IMR-90 (cell line): ENCODE measurements around the gene PROB1. TPM values are rescaled to one million over a fixed set of nuclear protein-coding genes. Genes with fewer than 3 reads are reported as not detected.

Source experiments
- ATAC-seq: fragments of 200-7000 bp; cut with Tn5 transposase; 2 replicates; pipeline ENCODE4 v1.9.1; 2020; ENCODE audit warnings: low read depth, mild to moderate bottlenecking, moderate library complexity
- BruUV-seq: library from RNA; stranded (reverse); fragments of 400-500 nt; replicated peaks from 2 replicates; lab custom pipeline; 2021; lab: Mats Ljungman, UMichigan
- CTCF ChIA-PET: fragments of 300-600 bp; formaldehyde crosslinking; extraction: SDS; loops from one replicate; lab custom pipeline; 2021; ENCODE audit warnings: antibody characterized with exemption; lab: Yijun Ruan, JAX
- POLR2A ChIA-PET: fragments of 300-600 bp; sonication (Branson Sonifier 250); formaldehyde crosslinking; loops from one replicate; lab custom pipeline; 2022; ENCODE audit warnings: antibody characterized with exemption; ENCODE audit not compliant: unreplicated experiment; lab: Charles Lee
- DNase-seq: peaks from one replicate; pipeline ENCODE4 v3.0.0; 2013
- H2AFZ ChIP-seq: replicated peaks from 2 replicates; pipeline ENCODE3; 2013; ENCODE audit warnings: low read length, mild to moderate bottlenecking; ENCODE audit not compliant: poor library complexity
- H2AK5ac ChIP-seq: 2 replicates; pipeline ENCODE4 v1.6.1; 2013; ENCODE audit warnings: low read depth, low read length, inconsistent platforms
- H2AK9ac ChIP-seq: replicated peaks from 2 replicates; pipeline ENCODE3; 2013; ENCODE audit warnings: mild to moderate bottlenecking, low read depth, low read length, moderate library complexity; ENCODE audit not compliant: poor library complexity
- H2BK120ac ChIP-seq: 2 replicates; pipeline ENCODE4 v1.6.1; 2013; ENCODE audit warnings: low read depth, low read length, inconsistent platforms
- H2BK15ac ChIP-seq: 3 replicates; pipeline ENCODE4 v1.6.1; 2013; ENCODE audit warnings: low read depth, low read length, inconsistent platforms
- H2BK20ac ChIP-seq: 2 replicates; pipeline ENCODE4 v1.6.1; 2013; ENCODE audit warnings: low read depth, mild to moderate bottlenecking, inconsistent platforms, low read length, moderate library complexity
- H2BK5ac ChIP-seq: 2 replicates; pipeline ENCODE4 v1.6.1; 2013; ENCODE audit warnings: mild to moderate bottlenecking, low read depth, low read length, inconsistent platforms; ENCODE audit not compliant: poor library complexity, severe bottlenecking
- H3K14ac ChIP-seq: replicated peaks from 2 replicates; pipeline ENCODE4 v1.6.1; 2013; ENCODE audit warnings: low read depth, low read length, inconsistent platforms
- H3K18ac ChIP-seq: 2 replicates; pipeline ENCODE4 v1.6.1; 2013; ENCODE audit warnings: low read depth, low read length, control low read depth
- H3K23ac ChIP-seq: 2 replicates; pipeline ENCODE4 v1.6.1; 2013; ENCODE audit warnings: low read depth, low read length, inconsistent platforms
- H3K27ac ChIP-seq: 2 replicates; pipeline ENCODE4 v1.5.1; 2013; ENCODE audit warnings: mild to moderate bottlenecking, control low read depth, low read length; ENCODE audit not compliant: insufficient read depth
- H3K27me3 ChIP-seq: 2 replicates; pipeline ENCODE4 v1.6.1; 2013; ENCODE audit warnings: low read length; ENCODE audit not compliant: control insufficient read depth, insufficient read depth
- H3K36me3 ChIP-seq: 2 replicates; pipeline ENCODE4 v1.6.1; 2013; ENCODE audit warnings: low read length, mixed read lengths; ENCODE audit not compliant: control insufficient read depth, insufficient read depth
- H3K4ac ChIP-seq: 2 replicates; pipeline ENCODE4 v1.6.1; 2013; ENCODE audit warnings: low read depth, low read length, inconsistent platforms
- H3K4me1 ChIP-seq: 2 replicates; pipeline ENCODE4 v1.6.1; 2013; ENCODE audit warnings: low read length, mixed read lengths; ENCODE audit not compliant: control insufficient read depth, insufficient read depth
- H3K4me2 ChIP-seq: 2 replicates; pipeline ENCODE4 v1.6.1; 2013; ENCODE audit warnings: low read depth, mild to moderate bottlenecking, control low read depth, low read length, moderate library complexity
- H3K4me3 ChIP-seq: 2 replicates; pipeline ENCODE4 v1.5.1; 2013; ENCODE audit warnings: low read depth, mild to moderate bottlenecking, control low read depth, low read length, moderate library complexity; ENCODE audit not compliant: insufficient read depth
- H3K56ac ChIP-seq: 2 replicates; pipeline ENCODE4 v1.6.1; 2013; ENCODE audit warnings: low read length, inconsistent platforms; ENCODE audit not compliant: insufficient read depth; ENCODE audit errors: extremely low read depth
- H3K79me1 ChIP-seq, 2 experiments: 2 replicates each; pipeline ENCODE4 v1.6.1; 2013; ENCODE audit warnings: low read length in 2 of 2, inconsistent platforms in 1 of 2, low read depth in 1 of 2
- H3K9ac ChIP-seq: 2 replicates; pipeline ENCODE4 v1.6.1; 2013; ENCODE audit warnings: low read depth, low read length, control low read depth
- H3K9me1 ChIP-seq: 2 replicates; pipeline ENCODE4 v1.6.1; 2013; ENCODE audit warnings: low read length, inconsistent platforms; ENCODE audit not compliant: insufficient read depth
- H3K9me3 ChIP-seq: 2 replicates; pipeline ENCODE4 v1.6.1; 2013; ENCODE audit warnings: low read length; ENCODE audit not compliant: control insufficient read depth, insufficient read depth
- H4K20me1 ChIP-seq: 2 replicates; pipeline ENCODE4 v1.6.1; 2013; ENCODE audit warnings: low read length, inconsistent platforms; ENCODE audit not compliant: insufficient read depth
- H4K5ac ChIP-seq: 2 replicates; pipeline ENCODE4 v1.6.1; 2013; ENCODE audit warnings: mild to moderate bottlenecking, low read depth, low read length, control low read depth
- H4K8ac ChIP-seq, 2 experiments: 2 replicates each; pipeline ENCODE4 v1.6.1; 2013; ENCODE audit warnings: low read depth in 2 of 2, low read length in 2 of 2, control low read depth in 1 of 2, inconsistent platforms in 1 of 2
- H4K91ac ChIP-seq: 2 replicates; pipeline ENCODE4 v1.6.1; 2013; ENCODE audit warnings: low read depth, low read length, inconsistent platforms; ENCODE audit not compliant: insufficient read depth
- BHLHE40 ChIP-seq: fragments of 150-350 bp; IDR thresholded peaks from 2 replicates; pipeline ENCODE4 v1.6.1; 2016; ENCODE audit warnings: mild to moderate bottlenecking, low read depth, low read length
- CEBPB ChIP-seq: IDR thresholded peaks from 2 replicates; pipeline ENCODE4 v1.6.1; 2012; ENCODE audit warnings: low read depth, low read length, improper control_type of control experiment
- CHD1 ChIP-seq: IDR thresholded peaks from 2 replicates; pipeline ENCODE4 v1.6.1; 2012; ENCODE audit warnings: low read depth, low read length, improper control_type of control experiment
- CTCF ChIP-seq: conservative IDR thresholded peaks from 2 replicates; pipeline ENCODE4 v1.5.1; 2012; ENCODE audit warnings: mild to moderate bottlenecking, low read depth, low read length, improper control_type of control experiment
- FOS ChIP-seq: fragments of 150-350 bp; IDR thresholded peaks from 2 replicates; pipeline ENCODE4 v1.6.1; 2016; ENCODE audit warnings: low read depth, low read length
- MAFK ChIP-seq: IDR thresholded peaks from 2 replicates; pipeline ENCODE4 v1.6.1; 2012; ENCODE audit warnings: low read depth, low read length, improper control_type of control experiment
- MAZ ChIP-seq: IDR thresholded peaks from 2 replicates; pipeline ENCODE4 v1.6.1; 2012; ENCODE audit warnings: low read depth, mild to moderate bottlenecking, low read length, improper control_type of control experiment, moderate library complexity, borderline replicate concordance
- MXI1 ChIP-seq: IDR thresholded peaks from 2 replicates; pipeline ENCODE4 v1.6.1; 2012; ENCODE audit warnings: low read depth, mild to moderate bottlenecking, low read length, moderate library complexity, borderline replicate concordance
- NFE2L2 ChIP-seq: fragments of 150-350 bp; IDR thresholded peaks from 2 replicates; pipeline ENCODE4 v1.6.1; 2016; ENCODE audit warnings: low read depth, mild to moderate bottlenecking, low read length
- POLR2A ChIP-seq: IDR thresholded peaks from 2 replicates; pipeline ENCODE4 v1.6.1; 2012; ENCODE audit warnings: mild to moderate bottlenecking, low read depth, low read length
- RAD21 ChIP-seq: IDR thresholded peaks from 2 replicates; pipeline ENCODE4 v1.6.1; 2012; ENCODE audit warnings: low read length, improper control_type of control experiment
- RCOR1 ChIP-seq: IDR thresholded peaks from 2 replicates; pipeline ENCODE4 v1.6.1; 2012; ENCODE audit warnings: mild to moderate bottlenecking, low read length, improper control_type of control experiment; ENCODE audit not compliant: insufficient replicate concordance
- RFX5 ChIP-seq: IDR thresholded peaks from 2 replicates; pipeline ENCODE4 v1.8.0; 2012; ENCODE audit warnings: low read depth, mild to moderate bottlenecking, low read length, moderate library complexity
- SMC3 ChIP-seq: fragments of 150-350 bp; IDR thresholded peaks from 2 replicates; pipeline ENCODE4 v1.6.1; 2016; ENCODE audit warnings: low read depth, mild to moderate bottlenecking, antibody characterized with exemption, low read length, moderate library complexity
- WGBS, 2 experiments: methylation state at CpG; one replicate each; pipeline versions ENCODE4 v1.1.5 to v1.1.7; 2013; ENCODE audit warnings: missing lambda C conversion rate in 2 of 2; ENCODE audit not compliant: insufficient read length in 1 of 2; ENCODE audit errors: extremely low coverage in 2 of 2; 5-methylcytosine and 5-hydroxymethylcytosine counted together
- dilution Hi-C: fragments of 300-500 bp; cut with HindIII; formaldehyde crosslinking; loops from one replicate; pipeline ENCODE4 v1.14.3; 2018; ENCODE audit warnings: low sequenced_read_pairs; ENCODE audit not compliant: unreplicated experiment
- in situ Hi-C: fragments of 300-500 bp; cut with MboI; formaldehyde crosslinking; loops from 3 replicates; pipeline ENCODE4 v1.14.3; 2019; ENCODE audit warnings: low sequenced_read_pairs, inconsistent platforms, mixed read lengths
- intact Hi-C: fragments of 100-400 bp; cut with micrococcal nuclease; formaldehyde crosslinking; loops from 2 replicates; pipeline ENCODE4 v1.10.0; 2022
- polyA plus RNA-seq, 3 experiments: library from polyadenylated mRNA; depleted of rRNA; stranded (reverse); fragments of >200 nt; gene quantifications; 2 replicates each; pipeline ENCODE4 v1.2.3, GENCODE V29; 2012; ENCODE audit warnings: low replicate concordance in 1 of 3
- total RNA-seq: library from RNA; depleted of rRNA; stranded (reverse); fragments of >200 nt; gene quantifications from 2 replicates; pipeline ENCODE4 v1.2.3, GENCODE V29; 2012
- TF ChIP-seq, protein P1 (sequence below): fragments of 150-350 bp; IDR thresholded peaks from 2 replicates; pipeline ENCODE4 v1.6.1; 2016; ENCODE audit warnings: low read depth, mild to moderate bottlenecking, low read length, moderate library complexity, borderline replicate concordance
- TF ChIP-seq, protein P2 (sequence below): fragments of 150-350 bp; IDR thresholded peaks from 2 replicates; pipeline ENCODE4 v1.6.1; 2017; ENCODE audit warnings: mild to moderate bottlenecking, antibody characterized with exemption, low read length, low read depth

PROB1 gene
- total and polyA plus RNA-seq, 2 of the 4 experiments (the other 2 are of a cell fraction): under 0.01 to 0.38 TPM

DNA sequence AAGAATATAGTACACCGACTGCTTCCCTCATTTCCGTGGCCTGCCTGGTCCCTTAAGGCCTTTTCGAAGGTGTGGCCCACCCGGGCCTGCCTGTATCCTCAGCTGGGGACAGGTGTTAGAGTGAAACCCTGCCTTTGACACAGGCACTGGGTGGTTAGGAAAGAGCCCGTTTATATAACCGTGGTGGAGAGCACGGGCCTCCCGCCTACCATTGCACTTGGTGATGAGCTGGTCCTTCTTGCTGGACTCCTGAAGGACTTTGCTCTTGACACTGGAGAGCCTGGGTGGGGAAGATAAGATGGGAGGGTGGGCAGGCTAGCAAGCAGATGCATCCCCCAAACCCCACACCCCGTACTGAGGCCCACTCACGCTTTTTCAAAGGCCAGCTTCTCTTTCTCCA is 6.6 kb upstream of the PROB1 start:
- no peaks in the 10 kb centered on the region for H3K36me3 ChIP-seq
- no peak overlapping the region for H4K8ac ChIP-seq
- POLR2A ChIA-PET: no interaction called here
- H3K4me3 ChIP-seq: no peak overlapping the region
- H2BK5ac ChIP-seq: no peak overlapping the region
- no peak overlapping the region for H3K9ac ChIP-seq
- no peaks in the 10 kb centered on the region; the same call in 1 of the 2 replicates for H4K20me1 ChIP-seq
- intact Hi-C loops: no loop called here
- H2AK9ac ChIP-seq: no peak overlapping the region
- dilution Hi-C loops: loop anchor here (25.0 kb wide), 1 partner anchor 111 kb away; no protein-coding TSS in a partner anchor
- no peak overlapping the region for H3K27ac ChIP-seq
- H4K91ac ChIP-seq: no peak overlapping the region
- no peak overlapping the region for H3K4ac ChIP-seq
- no peak overlapping the region for H2AFZ ChIP-seq
- peaks cover 0 to 14% of the 10 kb centered on the region in 2 experiments; a peak in 1 of 4 replicates for H3K79me1 ChIP-seq
- DNase-seq (no peak), ATAC-seq (no peak)
- peaks cover 8% of the 10 kb centered on the region for H3K9me1 ChIP-seq
- 97% methylated on average over 3 of the region's 10 CpGs; no CpG with 5 or more reads in 1 of the 2 experiments for WGBS, 2 experiments
- H3K14ac ChIP-seq: no peak overlapping the region
- CTCF ChIA-PET: no interaction called here
- no peak overlapping the region for H2BK15ac ChIP-seq
- no peaks in the 10 kb centered on the region for H3K27me3 ChIP-seq
- no peak overlapping the region for H3K4me2 ChIP-seq
- TF ChIP-seq, protein P1, sequence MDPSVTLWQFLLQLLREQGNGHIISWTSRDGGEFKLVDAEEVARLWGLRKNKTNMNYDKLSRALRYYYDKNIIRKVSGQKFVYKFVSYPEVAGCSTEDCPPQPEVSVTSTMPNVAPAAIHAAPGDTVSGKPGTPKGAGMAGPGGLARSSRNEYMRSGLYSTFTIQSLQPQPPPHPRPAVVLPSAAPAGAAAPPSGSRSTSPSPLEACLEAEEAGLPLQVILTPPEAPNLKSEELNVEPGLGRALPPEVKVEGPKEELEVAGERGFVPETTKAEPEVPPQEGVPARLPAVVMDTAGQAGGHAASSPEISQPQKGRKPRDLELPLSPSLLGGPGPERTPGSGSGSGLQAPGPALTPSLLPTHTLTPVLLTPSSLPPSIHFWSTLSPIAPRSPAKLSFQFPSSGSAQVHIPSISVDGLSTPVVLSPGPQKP: no peak
- TF ChIP-seq CHD1: no peak
- no peak for TF ChIP-seq RFX5
- no peak for TF ChIP-seq MAZ
- no peak for TF ChIP-seq FOS
- no peak for TF ChIP-seq RAD21
- TF ChIP-seq, protein P2, sequence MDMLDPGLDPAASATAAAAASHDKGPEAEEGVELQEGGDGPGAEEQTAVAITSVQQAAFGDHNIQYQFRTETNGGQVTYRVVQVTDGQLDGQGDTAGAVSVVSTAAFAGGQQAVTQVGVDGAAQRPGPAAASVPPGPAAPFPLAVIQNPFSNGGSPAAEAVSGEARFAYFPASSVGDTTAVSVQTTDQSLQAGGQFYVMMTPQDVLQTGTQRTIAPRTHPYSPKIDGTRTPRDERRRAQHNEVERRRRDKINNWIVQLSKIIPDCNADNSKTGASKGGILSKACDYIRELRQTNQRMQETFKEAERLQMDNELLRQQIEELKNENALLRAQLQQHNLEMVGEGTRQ: no peak
- TF ChIP-seq MAFK: no peak
- no peak for TF ChIP-seq BHLHE40
- no peak for TF ChIP-seq CTCF
- TF ChIP-seq SMC3: no peak
- no peak for TF ChIP-seq RCOR1
- TF ChIP-seq MXI1: no peak
- TF ChIP-seq POLR2A: no peak
- TF ChIP-seq CEBPB: no peak
- TF ChIP-seq NFE2L2: no peak
- H3K18ac ChIP-seq: no peak overlapping the region
- in situ Hi-C loops: no loop called here
- H3K4me1 ChIP-seq: peaks cover 4% of the 10 kb centered on the region
- no peak overlapping the region for H4K5ac ChIP-seq
- no peak overlapping the region for H3K56ac ChIP-seq
- H3K9me3 ChIP-seq: no peaks in the 10 kb centered on the region
- H3K23ac ChIP-seq: no peak overlapping the region
- H2BK20ac ChIP-seq: no peak overlapping the region
- no TSS peak for BruUV-seq
- no peak overlapping the region for H2BK120ac ChIP-seq
- H2AK5ac ChIP-seq: no peak overlapping the region
